Measurements from ENCODE around the gene DNAH2. TPM values are rescaled to one million over a fixed set of nuclear protein-coding genes. Genes with fewer than 3 reads are reported as not detected.

Gene DNAH2
- polyA plus RNA-seq, 4 donors: 0.29 to 0.49 (median 0.38) TPM

DNA sequence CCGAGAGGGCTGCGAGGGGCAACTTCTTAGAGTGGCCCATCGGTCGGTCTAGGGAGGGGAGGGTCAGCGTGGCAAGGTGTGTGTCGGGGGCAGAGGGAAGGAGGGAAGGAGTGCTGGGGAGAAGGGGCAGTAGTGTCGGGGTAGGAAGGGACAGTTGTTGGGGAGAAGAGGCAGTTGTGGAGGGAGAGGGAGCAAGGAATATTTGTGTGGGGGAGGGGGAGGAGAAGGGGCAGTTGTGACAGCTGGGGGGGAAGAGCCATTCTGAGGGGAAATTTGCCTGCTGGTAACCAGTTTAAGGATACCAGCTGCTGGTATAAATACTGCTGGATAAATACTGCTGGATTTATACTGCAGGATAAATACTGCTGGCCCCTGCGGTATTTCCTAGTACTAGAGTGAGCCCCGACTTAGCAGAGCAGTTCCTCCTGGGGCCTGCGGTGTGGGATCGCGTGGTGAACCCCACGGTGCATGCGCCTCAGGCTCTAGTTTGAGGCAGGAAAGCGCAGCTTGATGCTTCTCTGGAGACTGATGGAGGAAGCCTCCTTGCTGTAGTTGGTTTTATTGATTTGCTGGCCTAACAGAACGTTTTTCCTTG is 309 bp downstream of the DNAH2 start:
- no peak for DNase-seq (ENCODE audit: low read depth in 4 of 4, low spot score in 3 of 4)

DNA sequence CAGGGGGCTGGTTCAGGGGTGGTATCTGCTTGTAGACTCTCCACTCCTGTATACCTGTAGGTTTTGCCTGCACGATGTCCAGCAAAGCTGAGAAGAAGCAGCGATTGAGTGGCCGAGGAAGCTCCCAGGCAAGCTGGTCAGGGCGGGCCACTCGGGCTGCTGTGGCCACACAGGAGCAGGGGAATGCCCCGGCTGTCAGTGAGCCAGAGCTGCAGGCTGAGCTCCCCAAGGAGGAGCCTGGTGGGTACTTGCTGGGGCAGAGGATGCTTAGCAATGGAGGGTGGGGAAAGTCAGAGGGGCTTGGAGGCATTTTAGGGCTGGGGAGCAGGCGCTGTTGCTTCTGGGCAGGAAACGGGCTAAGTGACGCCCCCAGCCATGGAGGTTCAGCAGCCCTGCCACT is 2.1 kb downstream of the DNAH2 start:
- DNase-seq (ENCODE audit: low read depth in 4 of 4, low spot score in 3 of 4): no peak

DNA sequence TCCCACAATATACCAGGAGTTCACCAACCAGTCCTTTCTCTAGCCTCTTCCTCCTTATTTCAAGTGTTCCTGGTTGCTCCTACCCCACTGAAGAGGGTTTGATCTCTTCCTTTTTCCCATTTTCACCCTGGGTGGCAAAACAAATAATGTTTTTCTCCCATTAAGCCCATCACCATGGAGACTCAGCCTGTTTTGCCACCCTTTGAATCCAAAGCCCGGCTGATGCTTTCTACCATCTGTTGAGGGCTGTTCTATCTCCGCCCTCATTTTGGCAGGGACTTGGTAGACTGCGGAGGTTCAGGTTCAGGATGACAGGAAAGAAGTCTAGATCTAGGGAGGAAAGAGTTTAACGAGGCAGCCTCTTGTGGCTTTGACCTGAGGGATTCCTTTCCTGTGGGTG is 2.6 kb downstream of the DNAH2 start:
- no peak for DNase-seq (ENCODE audit: low read depth in 4 of 4, low spot score in 3 of 4)

DNA sequence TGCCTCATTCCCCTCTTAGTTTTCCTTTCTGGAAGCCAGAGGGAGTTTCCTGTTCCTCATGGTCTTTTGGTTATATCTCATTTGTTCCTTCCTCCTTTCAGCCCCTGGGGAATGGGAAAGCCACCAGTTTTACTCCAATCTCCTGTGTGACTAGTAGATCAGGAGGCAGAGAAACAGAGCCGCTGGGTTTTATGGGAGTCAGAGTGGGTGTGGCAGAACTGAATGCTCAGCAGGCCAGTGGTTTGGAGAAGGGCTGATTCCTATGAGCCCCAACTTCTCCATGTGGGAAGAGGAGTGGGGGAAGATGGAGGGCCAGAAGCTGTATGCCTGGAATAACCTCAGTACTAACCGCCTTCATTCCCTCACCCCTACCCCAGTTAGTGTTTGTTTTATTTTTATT is 4.1 kb downstream of the DNAH2 start:
- DNase-seq (ENCODE audit: low read depth in 4 of 4, low spot score in 3 of 4): no peak

DNA sequence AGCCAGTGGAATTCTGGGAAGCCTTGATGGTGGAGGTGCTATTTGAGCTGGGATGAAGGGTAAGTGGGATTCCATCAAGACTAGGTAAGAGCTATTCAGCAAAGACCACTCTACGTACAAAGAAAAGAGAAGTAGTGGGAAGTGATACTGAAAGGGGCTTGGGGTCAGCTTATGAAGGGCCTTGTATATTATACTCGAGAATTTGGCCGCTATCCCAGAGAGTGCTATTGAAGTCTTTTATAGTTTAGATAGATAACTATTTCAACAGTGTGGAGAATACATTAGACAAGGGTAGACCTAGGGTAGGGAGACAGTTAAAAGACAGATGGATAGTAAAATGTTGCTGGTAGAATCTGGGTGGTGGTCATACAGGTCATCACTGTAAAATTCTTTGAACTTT is 10.3 kb downstream of the DNAH2 start:
- no peak for DNase-seq (ENCODE audit: low read depth in 4 of 4, low spot score in 3 of 4)

DNA sequence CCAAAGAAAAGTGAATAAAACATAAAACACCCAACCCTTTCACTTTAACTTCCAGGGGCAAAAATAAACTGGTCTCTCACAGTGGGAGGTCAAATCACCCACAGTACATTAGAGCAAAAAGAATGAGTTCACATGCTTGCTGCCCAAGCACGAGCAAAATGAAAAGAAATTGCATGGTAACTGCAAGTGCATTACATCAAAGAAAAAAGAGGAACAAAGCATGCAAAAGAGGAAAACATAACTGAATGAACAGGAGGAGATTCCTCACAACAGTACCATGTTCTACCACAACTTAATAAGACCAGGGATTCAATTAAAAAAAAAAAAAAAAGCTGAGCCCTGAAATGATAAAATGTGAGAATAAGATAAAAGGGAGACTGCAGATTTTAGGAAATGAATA is 12.3 kb downstream of the DNAH2 start:
- no peak for DNase-seq (ENCODE audit: low read depth in 4 of 4, low spot score in 3 of 4)

DNA sequence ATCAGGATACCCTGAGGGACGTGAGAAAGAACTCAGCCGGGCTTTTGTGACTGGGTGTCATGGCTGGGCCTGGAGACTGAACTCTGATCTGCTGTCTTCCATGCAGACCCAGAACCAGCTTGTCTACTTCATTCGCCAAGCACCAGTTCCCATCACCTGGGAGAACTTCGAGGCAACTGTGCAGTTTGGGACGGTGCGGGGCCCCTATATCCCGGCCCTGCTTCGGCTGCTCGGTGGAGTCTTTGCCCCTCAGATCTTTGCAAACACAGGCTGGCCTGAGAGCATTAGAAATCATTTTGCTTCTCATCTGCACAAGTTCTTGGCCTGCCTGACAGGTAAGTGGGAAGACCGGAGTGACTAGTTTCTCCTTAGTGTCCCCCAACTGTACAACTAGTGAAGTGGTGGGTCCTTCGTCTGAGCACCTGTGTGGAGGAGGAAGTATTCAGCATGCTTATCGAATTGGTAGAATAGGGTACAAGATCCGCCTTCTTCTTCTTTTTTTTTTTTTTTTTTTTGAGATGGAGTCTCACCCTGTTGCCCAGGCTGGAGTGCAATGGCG is 15.5 kb downstream of the DNAH2 start:
- no peak for DNase-seq (ENCODE audit: low read depth in 4 of 4, low spot score in 3 of 4)

DNA sequence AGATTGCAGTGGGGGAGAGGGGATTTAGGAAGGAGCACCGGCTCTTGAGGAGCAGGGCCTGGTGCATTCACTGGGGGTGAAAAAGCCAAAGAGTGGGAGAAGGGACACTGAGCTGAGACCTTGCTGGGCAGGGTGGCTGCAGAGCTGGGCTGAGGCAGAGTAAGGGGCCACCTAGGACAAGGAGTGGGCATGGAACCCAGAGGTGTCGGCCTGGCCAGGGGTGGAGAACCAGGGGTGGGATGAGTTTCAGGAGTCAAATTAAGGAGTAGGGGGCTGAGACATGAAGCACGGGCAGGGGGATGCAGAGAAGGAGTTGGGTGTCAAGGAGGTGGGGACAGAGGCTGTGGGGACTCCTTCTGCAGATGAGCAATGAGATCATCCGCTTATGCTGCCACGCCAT is 20.1 kb downstream of the DNAH2 start:
- no peak for DNase-seq (ENCODE audit: low read depth in 4 of 4, low spot score in 3 of 4)

DNA sequence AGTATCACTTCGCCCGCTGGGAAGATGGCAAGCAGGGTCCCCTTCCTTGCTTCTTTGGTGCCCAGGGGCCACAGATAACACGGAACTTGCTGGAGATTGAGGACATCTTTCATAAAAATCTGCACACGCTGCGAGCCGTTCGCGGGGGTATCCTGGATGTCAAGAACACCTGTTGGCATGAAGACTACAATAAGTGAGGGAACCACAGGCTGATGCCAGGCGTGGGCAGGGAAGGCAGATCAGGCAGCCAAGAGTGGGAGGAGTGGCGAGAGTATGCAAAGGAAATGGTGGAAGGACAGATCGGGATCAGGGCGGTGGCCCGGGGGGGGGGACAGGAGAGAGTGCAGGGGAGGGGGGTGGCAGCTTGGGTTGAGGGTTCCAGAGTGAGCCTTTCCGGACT is 22.2 kb downstream of the DNAH2 start:
- DNase-seq (ENCODE audit: low read depth in 4 of 4, low spot score in 3 of 4): no peak

DNA sequence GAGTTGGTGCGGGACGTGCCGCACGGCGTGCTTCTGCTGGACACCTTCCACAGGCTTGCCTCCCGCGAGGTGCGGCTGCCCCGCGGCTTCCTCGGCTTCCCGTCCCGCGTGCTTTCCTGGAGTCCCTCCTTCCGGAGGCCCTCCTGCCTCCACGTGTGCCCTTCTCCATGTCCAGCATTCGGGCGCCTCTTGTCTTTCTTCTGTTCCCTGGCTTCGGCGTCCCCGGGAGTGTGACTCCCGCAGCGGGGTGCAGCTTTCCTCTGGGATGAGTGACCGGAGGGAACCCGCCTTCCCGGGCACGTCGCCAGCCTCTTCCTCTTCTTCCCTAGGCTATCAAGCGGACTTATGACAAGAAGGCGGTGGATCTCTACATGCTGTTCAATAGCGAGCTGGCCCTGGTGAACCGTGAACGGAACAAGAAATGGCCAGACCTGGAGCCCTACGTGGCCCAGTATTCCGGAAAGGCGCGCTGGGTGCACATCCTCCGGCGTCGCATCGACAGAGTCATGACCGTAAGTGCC is 23.0 kb downstream of the DNAH2 start:
- DNase-seq (ENCODE audit: low read depth in 4 of 4, low spot score in 3 of 4): no peak

DNA sequence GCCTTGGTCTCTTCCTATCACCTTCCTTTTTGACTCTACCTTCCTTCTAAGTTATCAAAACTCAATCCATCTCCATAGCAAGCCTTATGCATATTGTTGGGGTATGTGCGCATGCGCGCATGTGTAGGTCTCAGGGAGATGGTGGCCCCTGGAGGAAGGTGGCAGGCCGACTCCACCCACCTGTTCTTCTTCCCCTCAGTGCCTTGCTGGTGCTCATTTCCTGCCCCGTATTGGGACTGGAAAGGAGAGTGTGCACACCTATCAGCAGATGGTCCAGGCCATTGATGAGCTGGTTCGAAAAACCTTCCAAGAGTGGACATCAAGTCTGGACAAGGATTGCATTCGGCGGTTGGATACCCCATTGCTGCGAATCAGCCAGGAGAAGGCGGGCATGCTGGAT is 25.2 kb downstream of the DNAH2 start:
- DNase-seq (ENCODE audit: low read depth in 4 of 4, low spot score in 3 of 4): no peak

DNA sequence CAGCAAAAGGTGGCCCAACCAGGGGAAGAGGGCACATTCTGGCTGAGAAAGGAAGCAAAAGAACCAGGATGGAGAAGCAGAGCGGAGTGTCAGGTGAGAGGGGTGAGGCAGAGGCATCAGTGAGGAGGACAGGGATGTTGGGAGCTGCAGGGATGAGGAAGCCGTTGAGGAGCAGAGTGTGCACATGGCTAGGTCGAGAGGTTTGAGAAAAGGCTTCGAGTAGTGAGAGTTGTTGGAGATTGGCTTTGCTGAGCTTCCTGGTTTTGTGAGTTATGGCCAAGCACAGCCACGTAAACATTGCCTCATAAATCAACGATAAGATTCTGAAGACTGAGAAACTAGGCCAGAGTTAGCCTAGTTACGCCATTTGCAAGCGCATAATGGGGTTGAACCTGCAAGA is 26.9 kb downstream of the DNAH2 start:
- DNase-seq (ENCODE audit: low read depth in 4 of 4, low spot score in 3 of 4): no peak

DNA sequence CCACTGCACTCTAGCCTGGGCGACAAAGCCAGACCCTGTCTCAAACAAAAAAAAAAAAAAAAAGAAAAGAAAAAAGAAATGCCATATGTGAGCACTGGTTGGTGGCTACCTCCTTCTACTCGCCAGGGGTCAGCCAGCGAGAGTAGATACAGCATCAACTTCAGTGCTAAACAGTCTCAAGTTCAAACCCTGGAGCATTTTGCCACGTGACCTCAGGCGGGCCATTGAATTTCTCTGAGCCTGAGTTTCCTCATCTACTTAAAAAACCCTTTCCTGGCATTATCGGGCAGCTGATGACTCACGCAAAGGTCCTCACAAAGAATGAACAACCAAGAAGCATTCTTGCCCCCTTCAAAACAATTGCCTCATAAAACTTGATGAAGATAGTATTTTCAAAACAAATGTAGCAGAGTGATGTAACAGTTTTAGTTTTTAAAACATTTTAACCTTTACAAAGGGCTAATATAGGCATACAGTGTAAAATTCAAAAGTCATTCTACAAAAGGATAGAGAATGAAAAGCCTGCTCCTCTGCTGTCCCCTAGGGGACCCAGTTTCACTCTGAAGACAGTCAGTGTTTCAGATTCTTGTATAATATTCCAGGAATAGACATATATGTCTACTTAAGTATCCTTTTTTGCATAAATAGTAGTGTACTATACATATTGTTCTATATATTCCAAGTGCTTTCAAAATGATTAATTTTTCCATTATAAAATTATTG is 28.4 kb downstream of the DNAH2 start:
- DNase-seq (ENCODE audit: low read depth in 4 of 4, low spot score in 3 of 4): no peak

DNA sequence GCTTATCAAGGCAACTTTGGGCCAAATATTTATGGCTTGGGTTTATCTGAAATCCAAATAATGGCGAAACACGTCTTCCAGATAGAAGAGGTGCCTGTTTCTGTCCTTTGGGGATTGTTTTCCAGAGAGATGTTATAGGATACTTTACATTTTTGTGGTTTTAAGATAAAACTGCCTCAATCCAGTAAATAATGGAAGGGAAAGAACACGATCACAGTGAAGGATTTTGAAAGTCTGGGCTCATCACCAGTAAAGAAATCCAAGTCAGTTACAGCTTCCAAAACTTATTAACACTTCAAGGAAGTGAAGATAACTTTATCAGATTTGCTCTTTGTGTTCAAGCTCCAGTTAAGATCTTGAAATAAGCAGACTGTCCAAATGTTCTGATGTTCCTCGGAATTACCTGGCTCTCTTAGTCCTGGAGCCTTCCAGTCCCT is 30.1 kb downstream of the DNAH2 start:
- no peak for DNase-seq (ENCODE audit: low read depth in 4 of 4, low spot score in 3 of 4)

DNA sequence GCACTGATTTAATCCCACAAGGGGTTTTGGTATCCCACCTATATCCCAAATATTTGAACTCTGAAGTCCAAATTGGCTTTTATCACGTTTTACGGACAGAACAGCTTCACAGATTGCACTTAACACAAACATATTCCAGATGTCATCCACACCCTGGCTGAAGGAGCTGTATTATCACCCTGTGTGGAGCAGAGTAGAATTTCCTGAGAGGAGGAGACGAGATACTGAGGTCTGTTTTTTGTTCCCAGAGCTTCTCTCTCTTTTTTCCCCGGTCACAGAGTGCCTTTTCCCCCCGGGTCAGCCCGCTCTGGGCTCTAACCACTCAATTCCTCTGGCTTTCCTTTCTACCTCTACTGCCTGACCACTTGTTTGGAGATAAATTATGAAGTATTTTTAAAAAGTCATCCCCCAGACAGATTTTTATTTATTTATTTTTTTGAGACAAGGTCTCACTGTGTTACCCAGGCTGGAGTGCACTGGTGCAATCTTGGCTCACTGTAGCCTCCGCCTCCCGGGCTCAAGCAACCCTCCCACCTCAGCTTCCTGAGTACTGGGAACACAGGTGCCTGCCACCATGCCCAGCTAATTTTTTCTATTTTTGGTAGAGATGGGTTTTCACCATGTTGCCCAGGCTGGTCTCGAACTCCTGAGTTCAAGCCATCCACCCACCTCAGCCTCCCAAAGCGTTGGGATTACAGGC is 30.7 kb downstream of the DNAH2 start:
- no peak for DNase-seq (ENCODE audit: low read depth in 4 of 4, low spot score in 3 of 4)

DNA sequence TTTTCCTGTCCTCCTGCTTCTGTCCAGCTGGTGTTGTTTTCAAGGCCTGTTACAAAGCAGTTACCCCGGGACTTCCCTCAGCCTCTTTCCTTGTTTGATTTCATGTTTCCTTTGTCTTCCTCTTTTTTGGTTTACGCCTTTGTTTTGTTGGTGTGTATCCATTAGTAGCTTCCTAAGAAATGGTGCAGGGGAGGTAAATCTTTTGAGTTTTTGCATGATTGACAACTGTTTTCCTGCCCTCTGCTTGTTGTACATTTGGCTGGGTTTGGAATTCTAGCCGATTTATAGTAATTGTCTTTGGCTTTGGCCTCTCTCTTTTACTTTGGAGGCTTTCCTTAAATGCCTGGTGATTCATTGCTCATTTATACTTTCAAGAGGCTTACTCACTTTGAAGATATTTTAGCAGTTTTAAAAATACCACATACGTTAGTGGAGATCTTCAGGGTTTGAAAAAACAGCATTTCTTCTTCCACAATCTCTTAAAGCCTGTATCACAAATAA is 32.8 kb downstream of the DNAH2 start:
- DNase-seq (ENCODE audit: low read depth in 4 of 4, low spot score in 3 of 4): no peak

DNA sequence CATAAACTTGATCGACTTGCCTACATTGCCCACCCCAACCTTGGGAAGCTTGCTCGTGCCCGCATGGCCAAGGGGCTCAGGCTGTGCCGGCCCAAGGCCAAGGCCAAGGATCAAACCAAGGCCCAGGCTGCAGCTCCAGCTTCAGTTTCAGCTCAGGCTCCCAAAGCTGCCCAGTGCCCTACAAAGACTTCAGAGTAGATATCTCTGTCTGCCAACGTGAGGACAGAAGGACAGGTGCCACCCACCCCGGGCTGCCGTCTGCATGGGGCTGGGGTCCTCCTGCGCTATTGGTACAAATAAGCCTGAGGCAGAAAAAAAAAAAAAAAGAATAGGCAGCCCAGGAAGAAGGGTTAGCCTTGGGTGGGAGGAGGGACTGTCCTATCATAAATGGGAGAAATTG is 37.1 kb downstream of the DNAH2 start:
- DNase-seq (ENCODE audit: low read depth in 4 of 4, low spot score in 3 of 4): no peak

DNA sequence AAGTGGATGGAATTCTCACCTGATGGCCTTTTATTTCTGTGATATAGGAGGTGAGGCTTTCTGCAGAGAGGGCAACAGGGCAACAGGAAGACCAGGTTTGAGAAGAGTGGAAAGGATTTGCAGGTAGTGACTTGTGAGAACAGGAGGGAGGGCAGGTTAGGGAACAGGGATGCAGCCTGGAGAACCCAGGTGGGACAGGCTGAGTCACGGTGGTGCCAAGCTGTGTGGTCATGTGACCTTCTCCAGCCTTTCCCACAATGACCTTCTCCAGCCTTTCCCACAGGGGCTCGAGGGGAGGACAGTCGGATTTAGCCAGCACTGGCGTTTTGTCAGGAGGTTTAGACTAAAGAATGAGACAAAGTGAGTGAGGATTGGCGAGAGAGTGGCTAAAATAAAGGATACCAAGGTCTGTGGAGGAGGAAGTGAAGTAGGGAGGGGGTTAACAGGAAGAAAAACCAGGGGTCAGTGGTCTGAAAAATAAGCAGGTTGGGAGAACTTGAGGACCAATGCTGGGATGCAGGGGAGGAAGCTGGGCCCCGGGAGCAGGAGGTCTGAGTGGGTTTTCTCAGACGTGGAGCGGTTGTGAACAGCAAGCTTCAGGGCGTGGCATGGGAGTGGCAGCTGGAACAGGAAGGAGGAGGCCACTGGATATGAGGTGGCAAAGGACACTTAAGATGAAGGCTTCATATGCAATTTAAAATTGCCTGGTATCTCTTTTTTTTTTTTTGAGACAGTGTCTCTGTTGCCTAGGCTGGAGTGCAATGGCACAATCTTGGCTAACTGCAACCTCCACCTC is 37.7 kb downstream of the DNAH2 start:
- no peak for DNase-seq (ENCODE audit: low read depth in 4 of 4, low spot score in 3 of 4)

DNA sequence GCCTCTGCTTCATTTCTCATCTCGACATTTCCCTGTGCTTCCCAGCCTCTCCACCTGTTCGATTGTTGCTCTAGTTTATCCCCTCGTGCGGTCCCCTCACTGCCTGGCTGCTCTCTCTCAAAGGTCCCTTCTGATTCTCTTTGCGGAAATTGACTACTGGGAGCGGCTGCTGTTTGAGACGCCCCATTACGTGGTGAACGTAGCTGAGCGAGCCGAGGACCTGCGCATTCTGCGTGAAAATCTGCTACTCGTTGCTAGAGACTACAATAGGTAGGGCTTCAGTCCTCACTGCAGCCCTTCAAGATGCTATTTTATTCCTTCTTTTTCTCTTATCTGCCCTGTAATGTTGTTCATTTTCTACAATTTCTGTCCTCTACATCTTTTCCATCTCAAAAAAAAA is 39.4 kb downstream of the DNAH2 start:
- no peak for DNase-seq (ENCODE audit: low read depth in 4 of 4, low spot score in 3 of 4)

DNA sequence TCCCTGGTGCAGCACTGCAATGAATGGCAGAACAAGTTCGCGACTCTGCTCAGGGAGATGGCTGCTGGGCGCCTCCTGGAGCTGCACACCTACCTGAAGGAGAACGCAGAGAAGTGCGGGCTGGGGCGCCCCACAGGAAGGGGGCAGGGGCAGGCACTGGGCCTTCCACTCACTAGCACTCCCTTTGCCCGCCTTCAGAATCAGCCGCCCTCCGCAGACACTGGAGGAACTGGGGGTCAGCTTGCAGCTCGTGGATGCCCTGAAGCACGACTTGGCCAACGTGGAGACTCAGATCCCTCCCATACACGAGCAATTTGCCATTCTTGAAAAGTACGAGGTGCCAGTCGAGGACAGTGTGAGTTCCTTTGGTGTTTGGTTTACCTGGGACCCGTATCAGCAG is 46.4 kb downstream of the DNAH2 start:
- DNase-seq (ENCODE audit: low read depth in 4 of 4, low spot score in 3 of 4): no peak

DNA sequence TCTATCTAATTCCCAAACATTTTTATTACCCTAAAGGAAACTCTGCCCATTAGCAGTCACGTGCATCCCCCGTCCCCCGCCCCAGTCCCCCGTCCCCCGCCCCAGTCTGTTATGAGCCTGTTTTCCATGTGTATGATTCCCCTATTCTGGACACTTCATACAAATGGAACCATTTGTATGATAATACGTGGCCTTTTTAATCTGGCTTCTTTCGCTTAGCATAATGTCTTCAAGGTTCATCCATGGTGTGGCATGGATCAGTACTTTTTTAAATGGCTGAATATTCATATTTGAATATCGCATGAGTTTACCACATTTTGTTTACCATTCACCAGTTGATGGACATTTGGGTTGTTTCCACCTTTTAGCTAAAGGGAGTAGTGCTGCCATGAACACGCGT is 49.5 kb downstream of the DNAH2 start:
- no peak for DNase-seq (ENCODE audit: low read depth in 4 of 4, low spot score in 3 of 4)
